GM21447 (cell line): Measurements from ENCODE around the gene ZNF592.

Experiments
- ATAC-seq: cut with Tn5 transposase; IDR thresholded peaks from one replicate; pipeline ENCODE4 v1.9.1; 2021; ENCODE audit not compliant: unreplicated experiment

ZNF592 gene

DNA sequence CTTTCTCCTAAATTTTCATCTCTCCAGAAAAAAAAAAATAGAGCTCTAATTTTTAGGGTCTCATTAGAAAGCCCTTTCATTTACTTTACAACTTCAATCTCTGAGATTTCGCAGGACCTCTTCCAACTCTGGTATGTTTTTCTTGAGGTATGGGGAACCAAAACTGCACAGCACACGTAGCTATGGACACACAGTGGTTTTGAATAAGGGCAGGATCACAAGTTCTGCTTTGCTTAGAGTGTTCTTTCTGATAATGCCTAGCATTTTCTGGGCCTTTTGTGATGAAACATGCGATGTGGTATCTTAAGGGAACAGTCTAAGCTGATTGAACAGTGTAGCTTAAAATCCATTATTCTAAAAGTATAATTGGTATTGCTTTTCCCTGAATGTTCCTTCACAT is 25.3 kb downstream of the ZNF592 start:
- ATAC-seq, result no peak

DNA sequence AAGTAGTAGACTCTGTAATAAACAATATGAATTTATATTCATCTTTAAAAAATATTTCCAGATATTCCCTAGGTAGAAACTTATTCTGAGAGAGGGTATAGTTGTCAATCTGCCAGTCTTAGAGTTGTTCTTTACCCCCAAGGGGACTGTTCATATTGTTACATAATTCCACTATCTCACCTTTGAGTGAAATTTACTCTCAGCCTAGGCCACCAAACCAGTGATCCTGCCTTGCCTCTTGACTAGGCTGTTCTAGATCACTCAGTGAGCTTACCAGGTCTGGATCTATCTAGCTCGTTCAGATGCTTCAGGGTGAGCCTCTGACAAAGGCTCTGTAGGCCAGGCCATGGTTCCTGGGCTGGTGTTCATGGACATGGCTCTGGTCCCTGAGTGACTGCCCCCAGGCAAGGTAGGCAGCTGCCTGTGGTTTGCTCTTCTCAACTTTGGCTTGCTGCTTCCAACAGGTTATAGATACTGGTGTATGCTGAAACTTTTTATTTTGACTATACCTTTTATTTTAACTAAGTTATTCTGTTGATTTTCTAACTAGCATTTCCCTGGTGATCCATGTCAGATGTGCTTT is 27.6 kb downstream of the ZNF592 start:
- ATAC-seq, result no peak

DNA sequence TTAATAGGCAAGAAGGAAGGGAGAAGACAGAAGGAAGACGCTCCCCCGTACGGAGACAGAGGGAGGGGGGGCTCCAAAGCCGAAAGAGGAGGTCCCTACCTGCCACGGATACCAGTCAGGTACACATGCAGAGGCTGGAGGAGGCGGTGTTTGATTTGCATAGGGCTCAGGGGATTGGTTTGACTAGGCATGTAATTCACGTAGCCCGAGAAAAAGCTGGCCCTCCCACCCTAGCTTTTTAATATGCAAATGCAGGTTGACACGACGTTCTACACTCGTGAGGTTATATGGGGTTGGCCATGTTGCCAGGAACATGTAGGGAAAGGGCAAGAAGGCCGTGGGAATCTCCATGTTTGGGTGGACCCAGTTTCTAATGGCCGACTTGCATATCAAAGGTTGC is 29.8 kb downstream of the ZNF592 start:
- ATAC-seq, result no peak

DNA sequence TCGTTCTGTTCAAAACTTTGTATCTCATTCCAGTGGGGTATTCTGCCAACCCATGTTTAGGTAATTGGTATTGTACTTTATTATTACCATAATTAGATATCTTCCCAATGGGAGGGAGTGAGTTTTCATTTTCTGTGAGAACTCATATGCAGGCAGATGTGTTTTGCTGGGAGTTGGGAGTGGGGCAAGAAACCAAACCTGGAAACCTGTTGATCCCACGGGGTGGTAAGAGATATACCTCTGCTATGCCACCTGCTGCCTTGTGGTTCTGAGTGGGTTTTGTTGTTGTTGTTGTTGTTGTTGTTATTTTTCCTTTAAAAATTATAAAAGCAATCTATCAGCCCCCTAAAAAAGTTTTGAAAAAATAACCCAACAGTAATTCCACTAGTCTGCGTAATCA is 32.1 kb downstream of the ZNF592 start:
- no peak for ATAC-seq

DNA sequence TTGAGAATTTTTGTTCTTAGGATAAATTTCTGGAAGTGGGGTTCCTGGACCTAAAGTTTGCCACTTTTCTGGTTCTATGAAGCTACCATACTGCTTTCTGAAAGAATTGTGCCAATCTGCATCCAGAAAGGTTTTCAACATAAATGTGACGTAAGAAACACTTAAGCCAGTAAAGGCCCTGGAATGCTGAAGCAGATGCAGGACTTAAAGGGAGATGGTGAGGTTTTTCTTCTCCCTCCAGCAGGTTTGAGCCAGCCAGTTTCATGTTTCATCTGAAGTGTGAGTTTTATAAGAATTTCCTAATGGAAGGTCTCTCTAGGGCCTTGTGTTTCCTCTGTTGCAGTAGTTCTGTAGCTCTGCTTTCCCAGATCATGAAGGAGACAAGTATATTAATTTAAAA is 33.1 kb downstream of the ZNF592 start:
- ATAC-seq, result no peak

DNA sequence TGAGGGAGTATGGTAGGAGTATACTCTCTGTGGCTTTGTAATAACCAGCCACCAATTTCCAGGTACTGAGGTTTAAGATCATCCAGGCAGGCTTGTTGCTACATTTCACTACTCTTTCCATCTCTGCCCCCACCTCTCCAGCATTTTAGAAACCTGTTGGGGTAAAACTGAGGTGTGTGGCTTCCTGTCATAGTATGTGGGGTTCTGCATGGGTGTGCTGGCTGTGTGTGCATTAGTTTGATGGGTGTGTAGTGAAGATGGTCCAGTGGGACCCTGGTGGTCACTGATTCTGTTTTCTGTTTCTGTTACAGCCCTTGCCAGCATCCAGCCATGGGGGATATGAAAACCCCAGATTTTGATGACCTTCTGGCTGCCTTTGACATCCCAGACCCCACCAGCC is 34.0 kb downstream of the ZNF592 start:
- no peak for ATAC-seq

DNA sequence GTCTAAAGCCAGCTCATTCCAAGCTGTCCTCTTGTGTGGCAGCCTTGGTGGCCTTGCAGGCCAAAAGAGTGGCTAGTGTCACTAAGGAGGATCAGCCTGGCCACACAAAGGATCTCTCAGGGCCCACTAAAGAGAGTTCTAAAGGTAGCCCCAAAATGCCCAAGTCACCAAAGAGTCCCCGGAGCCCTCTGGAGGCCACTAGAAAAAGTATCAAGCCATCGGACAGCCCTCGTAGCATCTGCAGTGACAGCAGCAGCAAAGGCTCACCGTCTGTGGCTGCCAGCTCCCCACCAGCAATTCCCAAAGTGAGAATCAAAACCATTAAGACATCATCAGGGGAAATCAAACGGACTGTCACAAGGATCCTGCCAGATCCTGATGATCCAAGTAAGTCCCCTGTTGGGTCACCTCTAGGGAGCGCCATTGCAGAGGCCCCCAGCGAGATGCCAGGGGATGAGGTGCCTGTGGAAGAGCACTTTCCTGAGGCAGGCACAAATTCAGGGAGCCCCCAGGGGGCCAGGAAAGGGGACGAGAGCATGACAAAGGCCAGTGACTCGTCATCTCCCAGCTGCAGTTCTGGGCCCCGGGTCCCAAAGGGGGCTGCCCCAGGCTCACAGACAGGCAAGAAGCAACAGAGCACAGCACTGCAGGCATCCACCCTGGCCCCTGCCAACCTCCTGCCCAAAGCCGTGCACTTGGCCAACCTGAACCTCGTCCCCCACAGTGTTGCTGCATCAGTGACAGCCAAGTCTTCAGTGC is 35.3 kb downstream of the ZNF592 start:
- no peak for ATAC-seq

DNA sequence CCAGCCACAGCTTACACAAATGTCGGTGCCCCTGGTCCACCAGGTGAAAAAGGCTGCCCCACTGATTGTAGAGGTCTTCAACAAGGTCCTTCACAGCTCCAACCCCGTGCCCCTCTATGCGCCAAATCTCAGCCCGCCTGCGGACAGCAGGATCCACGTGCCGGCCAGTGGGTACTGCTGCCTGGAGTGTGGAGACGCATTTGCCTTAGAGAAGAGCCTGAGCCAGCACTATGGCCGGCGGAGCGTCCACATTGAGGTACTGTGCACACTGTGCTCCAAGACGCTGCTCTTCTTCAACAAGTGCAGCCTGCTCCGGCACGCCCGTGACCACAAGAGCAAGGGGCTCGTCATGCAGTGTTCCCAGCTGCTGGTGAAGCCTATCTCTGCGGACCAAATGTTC is 35.9 kb downstream of the ZNF592 start:
- no peak for ATAC-seq

DNA sequence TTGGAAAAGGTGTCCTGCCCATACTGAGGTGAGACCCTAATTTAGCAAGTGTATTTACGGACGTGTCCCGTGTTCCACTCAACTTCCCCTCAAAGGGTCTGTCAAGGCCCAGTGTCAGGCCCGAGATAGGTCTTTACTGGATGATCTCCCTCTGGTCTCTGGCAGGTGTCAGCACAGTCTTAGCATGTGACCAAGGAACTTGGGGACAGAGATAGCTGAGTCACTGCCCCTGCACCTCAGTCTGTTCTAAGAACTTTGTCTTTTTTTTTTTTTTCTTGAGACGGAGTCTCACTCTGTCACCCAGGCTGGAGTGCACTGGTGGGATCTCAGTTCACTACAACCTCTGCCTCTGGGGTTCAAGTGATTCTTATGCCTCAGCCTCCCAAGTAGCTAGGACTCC is 36.7 kb downstream of the ZNF592 start:
- no peak for ATAC-seq

DNA sequence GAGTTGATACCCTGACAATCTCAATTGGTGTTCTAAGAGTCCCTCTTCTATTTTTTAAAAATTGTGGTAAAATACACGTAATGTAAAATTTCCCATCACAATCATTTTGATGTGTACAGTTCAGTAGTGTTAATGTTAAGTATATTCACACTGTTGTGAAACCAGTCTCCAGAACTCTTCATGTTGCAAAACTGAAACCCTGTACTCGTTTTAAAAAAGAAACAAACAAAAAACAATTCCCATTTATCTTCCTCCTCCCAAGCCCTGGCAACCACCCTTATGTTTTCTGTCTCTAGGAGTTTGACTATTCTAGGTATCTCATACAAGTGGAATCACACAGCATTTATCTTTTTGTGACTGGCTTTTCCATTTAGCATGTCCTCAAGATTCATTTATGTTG is 40.1 kb downstream of the ZNF592 start:
- ATAC-seq, result no peak

DNA sequence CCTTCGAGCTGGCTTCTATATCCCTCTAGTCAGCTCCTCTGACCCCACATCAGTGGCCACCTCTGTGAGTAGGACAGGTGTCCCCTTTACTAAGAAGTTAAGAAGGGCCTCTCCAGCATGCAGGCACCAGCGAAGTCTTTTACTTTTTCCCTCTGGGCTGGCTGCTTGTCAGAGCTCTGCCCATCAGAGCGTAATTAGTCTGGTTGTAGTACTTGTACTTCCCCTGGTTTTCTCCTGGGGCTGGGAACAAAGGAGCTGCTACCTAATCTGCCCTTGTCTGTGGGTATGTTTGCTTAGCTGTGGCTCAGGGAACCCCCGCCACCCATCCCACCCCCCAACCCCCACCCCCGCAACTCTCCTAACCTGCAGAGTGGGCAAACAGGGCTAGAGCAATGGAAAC is 41.4 kb downstream of the ZNF592 start:
- no peak for ATAC-seq

DNA sequence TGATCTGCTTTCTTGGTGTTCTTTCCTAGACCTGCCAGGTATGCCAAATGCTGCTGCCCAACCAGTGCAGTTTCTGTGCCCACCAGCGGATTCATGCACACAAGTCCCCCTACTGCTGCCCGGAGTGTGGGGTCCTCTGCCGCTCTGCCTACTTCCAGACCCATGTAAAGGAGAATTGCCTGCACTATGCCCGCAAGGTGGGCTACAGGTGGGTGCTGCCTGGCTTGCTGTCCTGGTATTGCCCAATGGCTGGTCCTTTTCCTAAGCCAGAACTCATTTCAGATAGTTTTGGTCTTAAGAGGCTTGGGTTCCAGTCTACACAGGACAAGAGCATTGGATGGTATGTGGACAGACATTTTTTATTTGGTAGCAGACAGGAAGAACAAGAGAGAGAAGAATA is 42.3 kb downstream of the ZNF592 start:
- ATAC-seq, result no peak

DNA sequence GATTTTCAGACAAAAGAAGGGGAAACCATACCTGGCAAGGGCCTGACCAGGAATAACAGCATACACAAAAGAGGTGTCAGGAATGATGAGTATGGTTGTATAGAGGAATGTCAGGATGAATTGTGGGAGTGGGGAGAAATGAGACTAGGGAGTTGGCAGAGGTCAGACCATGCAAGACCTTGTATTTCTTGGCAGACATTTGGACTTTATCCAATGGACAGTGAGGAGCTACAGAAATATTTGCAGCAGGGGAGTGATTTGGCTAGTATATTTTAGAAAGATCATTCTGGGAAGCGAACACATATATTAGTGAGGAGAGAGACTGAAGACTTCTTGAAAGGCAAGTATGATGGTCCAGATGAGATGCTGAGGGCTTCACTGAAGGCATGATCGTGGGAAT is 43.4 kb downstream of the ZNF592 start:
- ATAC-seq, result no peak

DNA sequence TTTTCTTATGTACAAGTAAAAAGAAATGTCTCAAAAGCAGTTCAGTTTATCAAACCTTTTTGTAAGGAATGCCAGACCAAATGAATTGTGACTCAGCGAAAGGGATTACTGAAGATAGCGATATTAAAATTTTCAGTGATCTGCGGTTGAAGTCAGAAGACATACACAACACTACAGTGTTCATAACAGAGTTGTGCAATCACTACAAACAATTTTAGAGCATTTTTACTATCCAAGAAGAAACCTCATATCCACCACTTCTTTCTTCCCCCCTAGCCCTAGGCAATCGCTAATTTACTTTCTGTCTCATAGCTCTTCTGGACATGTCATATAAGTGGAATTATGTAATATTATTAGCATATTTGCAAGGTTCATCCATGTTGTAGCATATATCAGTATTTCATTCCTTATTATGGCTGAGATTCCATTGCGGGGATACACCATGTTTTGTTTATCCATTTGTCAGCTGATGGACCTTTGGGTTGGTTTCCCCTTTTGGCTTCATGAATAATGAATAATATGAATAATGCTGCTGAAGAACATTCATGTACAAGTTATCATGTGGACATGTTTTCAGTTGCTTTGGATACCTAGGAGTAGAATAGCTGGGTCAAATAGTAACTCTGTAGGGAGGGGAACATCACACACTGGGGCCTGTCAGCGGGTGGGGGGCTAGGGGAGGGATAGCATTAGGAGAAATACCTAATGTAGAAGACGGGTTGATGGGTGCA is 45.2 kb downstream of the ZNF592 start:
- ATAC-seq, result no peak

DNA sequence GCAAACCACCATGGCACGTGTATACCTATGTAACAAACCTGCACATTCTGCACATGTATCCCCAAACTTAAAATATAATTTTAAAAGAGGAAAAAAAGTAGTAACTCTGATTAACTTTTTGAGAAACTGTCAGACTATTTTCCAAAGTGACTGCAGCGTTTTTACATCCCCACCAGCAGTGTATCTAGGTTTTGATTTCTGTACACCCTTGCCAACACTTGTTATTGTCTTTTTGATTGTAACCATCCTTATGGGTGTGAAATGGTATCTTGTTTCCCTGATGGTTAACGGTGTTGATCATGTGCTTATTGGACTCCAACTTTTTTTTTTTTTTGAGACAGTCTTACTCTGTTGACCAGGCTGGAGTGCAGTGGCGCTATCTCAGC is 45.8 kb downstream of the ZNF592 start:
- ATAC-seq, result no peak

DNA sequence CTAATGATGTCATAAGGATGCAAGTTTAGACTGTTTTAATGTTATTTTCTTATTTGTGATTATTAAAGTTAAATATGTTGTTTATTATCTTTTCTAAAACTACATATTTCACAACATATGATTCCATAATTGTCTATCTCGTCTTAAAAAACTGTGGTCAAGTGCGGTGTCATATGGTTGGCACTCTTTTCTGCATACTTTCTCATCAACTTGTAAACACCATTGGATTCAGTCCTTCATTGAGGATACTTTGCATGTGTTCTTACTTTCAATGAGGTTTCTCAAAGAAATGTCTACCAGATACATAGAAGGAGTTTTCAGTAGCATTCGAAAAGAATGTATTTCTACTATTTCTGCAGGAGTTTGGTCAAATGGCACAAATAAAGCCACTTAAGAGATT is 46.8 kb downstream of the ZNF592 start:
- no peak for ATAC-seq

DNA sequence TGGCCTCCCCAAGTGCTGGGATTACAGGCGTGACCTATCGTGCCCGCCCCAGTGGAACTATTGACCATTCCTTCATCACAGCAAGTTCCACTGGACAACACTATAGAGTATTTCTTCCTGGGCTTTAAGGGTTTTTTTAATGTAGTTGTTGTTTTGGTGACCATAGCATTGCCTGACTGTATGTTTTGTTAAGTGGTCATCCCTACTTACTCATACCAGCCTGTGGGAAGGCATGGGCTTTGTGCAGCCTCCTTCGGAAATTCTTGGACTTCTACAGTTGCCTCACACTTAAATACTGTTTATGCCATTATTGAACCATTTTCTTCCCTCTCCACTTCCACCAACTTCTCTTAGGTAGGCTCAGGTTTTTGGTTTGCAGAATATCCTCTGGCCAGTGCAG is 48.8 kb downstream of the ZNF592 start:
- no peak for ATAC-seq

DNA sequence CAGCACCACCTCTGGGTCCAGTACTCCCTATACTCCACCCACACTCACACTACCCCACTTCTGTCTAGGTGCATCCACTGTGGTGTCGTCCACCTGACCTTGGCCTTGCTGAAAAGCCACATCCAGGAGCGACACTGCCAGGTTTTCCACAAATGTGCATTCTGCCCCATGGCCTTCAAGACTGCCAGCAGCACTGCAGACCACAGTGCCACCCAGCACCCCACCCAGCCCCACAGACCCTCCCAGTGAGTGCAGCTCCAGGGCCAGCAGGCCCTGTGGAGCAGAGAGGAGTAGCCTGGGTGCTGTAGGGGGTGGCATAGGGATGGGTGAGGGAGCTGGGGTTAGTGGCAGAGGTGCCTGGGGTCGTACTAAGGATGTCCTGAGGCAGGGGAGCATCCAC is 49.4 kb downstream of the ZNF592 start:
- ATAC-seq, result no peak

DNA sequence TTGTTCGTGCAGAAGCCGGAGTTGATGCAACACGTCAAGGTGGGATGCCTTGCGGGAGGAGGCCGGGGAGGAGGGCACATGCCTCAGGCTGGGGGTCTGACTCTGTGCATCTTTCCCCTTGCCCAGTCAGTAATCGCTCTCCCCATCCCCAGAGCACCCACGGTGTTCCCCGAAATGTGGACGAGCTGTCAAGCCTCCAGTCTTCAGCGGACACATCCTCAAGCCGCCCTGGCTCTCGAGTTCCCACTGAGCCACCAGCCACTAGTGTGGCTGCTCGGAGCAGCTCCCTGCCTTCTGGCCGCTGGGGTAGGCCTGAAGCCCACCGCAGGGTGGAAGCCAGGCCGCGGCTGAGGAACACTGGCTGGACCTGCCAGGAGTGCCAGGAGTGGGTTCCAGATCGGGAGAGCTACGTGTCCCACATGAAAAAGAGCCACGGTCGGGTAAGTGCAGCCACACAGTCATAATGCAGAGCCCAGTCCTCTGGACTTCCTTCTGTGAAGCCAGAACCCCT is 50.1 kb downstream of the ZNF592 start:
- ATAC-seq, result no peak

DNA sequence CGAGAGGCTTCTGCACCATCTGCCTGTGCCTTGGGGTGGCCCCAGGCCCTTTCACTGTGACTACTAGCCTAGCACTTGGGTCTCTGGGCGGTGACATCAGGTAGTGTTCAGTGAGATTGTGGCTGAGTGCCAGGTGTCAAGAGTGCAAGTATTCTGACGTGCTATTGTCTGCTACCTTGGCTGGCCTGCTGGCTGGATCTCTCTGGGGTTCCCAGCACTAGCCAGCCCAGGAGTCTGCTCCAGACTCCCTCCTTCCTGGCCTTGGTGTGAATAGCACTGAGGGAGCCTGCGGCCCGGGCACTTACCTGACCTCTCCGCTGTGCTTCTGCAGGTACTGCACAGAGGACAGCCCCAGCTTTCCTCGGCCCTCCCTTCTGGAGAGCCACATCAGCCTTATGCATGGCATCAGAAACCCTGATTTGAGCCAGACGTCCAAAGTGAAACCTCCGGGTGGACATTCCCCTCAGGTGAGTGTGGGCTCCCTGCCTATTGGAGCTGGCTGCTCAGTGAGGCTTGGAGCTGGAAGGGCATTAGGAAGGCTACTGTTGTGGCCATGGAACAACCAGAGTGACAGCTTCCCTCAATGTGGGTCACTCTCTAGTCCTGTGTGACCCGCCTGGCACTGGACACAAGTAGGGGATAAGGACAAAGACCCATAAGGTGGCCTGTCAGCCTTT is 51.3 kb downstream of the ZNF592 start:
- ATAC-seq, result no peak

DNA sequence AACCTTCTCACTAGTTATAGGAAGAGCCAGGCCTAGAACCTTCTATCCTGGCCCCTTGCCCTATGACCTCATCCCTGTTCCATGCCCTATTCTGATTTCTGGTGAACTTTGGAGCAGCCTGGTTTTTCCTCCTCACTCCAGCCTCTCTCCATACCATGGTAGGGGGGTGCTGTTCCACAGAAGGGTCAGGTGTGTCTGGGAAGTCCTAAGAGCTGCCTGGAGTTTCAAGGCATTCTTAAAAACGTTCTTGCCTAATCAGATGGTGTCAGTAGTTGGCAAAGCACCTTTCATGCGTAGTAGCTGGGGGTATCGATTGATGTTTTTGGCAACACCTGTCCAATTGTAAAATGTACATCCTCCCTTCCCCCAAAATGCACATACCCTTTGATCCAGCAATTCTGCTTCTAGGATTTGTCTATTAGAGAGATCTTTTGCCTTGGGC is 52.0 kb downstream of the ZNF592 start:
- no peak for ATAC-seq
